ENCODE measurements around the gene ERFE.

ERFE gene

DNA sequence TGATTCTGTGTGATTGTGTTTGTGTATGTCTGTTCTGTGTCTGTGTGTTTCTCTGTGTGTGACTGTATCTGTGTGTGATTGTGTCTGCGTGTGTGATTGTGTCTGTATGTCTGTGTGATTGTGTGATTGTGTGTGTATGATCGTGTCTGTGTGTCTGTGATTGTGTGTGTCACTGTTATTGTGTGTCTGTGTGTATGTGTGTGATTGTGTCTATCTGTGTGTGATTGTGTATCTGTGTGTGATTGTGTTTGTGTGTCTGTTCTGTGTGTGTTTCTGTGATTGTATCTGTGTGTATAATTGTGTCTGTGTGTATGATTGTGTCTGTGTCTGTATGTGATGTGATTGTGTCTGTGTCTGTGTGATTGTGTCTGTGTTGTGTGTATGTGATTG is 32.0 kb upstream of the ERFE start:
- DNase-seq = no peak

GRCh38 chr2:238127165-238128060 is 31.4 kb upstream of the ERFE start:
- no peak for DNase-seq

- no peak for DNase-seq
Observed at GRCh38 chr2:238128061-238128440, 30.7 kb upstream of the ERFE start.

DNA sequence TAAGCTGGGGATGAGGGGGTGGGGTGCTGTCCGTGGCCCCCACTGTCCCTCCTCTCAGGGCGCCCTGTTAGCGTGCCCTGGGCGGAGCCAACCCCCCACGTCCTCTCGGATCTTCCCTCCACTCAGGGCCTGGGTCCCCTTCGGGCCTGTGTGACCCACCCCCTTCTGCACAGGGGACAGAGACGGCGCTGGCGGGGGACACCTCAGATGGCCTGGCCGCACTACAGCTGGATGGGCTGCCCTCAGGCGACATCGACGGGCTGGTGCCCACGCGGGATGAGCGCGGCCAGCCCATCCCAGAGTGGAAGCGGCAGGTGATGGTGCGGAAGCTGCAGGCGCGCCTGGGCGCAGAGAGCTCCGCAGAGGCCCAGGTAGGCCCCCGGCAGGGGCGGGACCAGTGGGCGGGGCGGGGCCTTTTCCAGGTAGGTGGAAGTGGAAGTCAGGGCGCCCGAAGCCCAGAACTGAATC is 30.2 kb upstream of the ERFE start:
- no peak for DNase-seq

DNA sequence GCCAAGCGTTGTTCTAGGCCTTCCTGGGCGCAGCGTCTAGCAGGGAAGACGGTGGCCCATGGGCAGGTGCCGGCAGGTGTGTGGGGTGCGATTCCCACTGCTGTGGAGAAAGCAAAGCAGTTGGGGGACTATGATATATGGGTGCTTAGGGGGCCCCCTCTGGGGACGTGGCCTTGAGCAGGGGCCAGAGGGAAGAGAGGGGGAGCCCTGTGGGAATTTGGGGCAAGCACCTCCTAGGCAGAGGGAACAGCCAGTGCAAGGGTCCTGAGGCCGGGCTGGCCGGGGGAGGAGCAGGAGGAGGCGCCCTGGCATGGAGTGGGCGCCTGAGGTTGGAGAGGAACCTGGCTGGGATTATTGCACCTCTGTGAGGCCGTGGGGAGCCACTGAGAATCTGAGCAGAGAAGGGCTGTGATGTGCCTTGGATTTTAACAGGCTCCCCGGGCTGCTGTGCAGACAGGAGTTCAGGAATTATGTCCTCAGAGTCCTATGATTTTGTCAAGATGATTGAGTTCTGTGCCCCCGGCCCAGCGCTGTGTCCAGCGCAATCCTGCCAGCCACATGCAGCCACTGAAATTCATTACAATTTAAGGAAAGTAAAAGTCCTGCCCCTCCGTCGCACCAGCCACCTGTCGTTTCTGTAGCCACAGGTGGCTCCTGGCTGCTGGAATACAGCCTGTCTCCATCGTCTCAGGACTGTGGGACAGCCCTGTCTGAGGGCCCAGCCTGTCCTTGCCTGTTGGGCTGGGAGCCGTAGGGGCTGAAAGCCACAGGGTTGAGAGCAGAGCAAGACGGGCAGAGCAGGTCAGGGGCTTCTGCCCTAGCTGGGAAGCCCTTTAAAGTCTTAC is 29.4 kb upstream of the ERFE start:
- DNase-seq = no peak

- DNase-seq = no peak
Observed at GRCh38 chr2:238130111-238130695, 28.6 kb upstream of the ERFE start.

GRCh38 chr2:238130696-238131628 is 27.8 kb upstream of the ERFE start:
- DNase-seq = no peak

DNA sequence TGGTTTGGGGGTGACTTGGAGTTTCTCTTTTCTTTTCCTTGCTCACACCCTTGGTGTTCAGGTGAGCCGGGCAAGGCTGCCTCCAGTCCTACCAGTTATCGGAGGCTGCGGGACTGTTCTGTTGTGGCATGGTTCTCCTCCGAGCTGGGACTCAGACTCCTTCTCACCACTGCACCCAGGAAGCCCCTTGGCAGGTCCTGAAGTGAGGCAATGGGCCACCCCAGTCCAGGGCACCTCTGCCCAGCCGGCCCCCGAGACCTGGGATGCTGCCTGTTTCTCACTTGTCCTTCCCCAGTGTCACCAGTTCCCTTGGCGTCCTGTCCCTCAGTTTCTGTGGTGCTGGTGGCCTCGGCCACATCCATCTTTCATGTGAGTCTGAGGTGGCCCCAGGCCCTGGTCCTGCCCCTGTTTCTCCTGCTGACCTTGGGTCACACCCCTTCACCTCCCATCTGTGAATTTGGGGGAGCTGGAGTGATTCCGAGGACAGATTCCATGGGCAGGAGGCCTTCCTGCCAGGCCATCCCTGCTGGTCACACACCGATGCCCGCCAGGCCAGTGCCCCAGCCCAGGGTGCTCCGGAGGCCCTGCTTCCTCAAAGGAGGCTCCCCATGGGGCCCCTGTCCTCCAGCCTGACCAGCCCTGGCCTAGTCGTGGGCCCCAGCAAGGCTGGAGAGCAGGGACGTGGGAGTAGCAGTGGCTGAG is 26.9 kb upstream of the ERFE start:
- DNase-seq = no peak

DNA sequence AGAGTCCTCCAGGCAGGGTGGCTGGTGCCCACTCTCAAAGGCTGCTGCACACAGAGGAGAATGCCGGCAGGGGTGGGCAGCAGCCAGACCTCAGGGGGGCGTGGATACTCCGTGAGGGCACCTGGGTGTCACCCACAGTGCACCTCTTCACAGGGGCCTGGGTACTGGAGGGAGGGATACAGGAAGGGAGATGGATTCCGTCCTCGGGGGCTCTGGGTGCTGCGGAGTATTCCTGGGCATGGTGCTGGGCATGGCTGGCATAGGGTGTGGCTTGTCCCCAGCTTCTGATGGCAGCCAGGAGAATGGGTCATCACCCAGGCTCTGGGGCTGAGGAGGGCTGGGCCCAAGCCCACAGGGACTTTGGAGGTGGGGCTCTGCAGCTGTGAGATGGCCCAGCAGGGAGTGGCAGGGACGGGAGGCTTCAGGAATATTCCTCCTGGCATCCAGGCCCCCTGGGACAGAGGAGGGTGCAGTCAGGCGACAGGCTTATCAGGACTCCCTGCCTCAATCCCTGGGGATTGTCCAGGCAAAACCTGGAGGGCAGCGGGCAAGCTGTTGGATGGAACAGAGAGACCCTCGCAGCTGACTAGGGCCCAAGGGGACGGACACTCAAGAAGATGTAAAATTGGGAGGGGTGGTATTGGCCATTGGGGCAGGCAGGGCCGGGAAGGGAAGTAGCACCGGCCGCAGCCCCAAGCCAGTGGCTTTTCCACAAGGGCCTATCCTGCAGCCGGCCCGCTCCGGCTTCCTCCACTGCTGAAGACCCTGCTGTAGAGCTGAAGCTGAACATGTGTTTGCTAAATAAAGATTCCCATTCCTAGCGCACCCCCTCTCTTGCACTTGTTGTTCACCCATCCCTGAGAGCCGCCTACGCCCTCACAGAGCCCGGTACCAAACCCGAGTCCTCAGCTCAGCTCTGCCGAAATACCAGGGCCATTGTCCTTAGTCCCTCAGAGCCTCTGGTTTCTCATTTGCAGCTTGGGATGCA is 26.0 kb upstream of the ERFE start:
- DNase-seq = no peak

DNA sequence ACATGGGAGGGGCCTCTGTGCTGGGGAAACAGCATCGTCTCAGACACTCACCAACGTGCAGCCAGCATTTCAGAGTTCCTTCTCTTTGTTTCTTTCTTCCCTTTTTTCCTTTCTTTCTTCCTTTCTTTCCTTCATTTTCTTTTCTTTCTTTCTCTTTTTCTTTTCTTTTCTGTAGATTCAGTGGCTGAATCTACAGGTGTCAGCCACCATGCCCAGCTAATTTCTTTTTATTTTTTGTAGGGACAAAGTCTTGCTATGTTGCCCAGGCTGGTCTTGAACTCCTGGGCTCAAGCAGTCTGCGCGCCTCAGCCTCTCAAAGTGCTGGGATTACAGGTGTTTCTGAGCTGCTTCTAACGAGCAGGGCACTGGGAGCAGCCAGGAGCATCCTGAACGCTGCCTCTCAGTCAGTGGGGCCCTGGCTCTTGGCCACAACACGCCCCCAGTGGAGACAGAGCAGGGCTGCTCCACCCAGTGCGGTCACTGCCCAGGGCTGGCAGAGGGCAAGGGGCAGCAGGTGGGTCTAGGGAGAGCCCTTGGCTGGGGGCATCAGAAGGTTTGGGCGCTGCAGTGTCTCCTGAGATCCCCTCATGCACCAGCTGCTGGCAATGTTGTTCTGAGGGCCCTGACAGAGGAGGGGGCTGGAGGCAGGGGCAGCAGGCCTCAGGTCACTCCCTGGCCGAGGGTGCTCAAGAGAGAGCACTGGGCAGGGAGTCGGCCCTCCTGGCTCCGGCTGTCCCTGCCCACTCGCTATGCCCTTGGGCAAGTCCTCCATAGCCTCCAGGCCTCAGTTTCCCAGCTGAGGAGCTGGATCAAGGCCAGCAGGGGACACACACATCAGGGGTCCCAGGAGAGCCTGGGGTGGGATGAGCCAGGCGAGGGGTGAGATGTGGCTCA is 25.0 kb upstream of the ERFE start:
- no peak for DNase-seq

GRCh38 chr2:238134393-238134785 is 24.4 kb upstream of the ERFE start:
- no peak for DNase-seq

DNA sequence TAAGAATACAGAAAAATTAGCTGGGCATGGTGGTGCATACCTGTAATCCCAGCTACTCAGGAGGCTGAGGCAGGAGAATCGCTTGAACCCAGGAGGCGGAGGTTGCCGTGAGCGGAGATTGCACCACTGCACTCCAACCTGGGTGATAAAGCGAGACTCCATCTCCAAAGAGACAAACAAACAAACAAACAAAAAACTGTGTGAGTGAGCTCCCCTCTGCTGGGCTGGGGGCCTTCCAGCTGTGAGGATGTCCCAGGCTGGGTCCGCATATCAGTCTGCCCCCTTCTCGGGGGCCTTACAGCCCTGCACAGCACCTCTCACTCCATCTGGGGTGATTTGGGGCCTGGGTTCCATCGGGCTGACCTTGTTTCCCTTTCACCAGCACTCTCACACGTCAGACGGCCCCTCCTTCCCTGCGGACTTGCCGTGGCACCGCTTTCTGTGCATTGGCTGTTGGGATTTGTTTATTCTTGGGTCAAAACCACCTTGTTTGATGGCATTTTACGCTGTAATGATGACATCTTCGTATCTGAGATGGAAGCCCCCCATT is 23.1 kb upstream of the ERFE start:
- no peak for DNase-seq

DNA sequence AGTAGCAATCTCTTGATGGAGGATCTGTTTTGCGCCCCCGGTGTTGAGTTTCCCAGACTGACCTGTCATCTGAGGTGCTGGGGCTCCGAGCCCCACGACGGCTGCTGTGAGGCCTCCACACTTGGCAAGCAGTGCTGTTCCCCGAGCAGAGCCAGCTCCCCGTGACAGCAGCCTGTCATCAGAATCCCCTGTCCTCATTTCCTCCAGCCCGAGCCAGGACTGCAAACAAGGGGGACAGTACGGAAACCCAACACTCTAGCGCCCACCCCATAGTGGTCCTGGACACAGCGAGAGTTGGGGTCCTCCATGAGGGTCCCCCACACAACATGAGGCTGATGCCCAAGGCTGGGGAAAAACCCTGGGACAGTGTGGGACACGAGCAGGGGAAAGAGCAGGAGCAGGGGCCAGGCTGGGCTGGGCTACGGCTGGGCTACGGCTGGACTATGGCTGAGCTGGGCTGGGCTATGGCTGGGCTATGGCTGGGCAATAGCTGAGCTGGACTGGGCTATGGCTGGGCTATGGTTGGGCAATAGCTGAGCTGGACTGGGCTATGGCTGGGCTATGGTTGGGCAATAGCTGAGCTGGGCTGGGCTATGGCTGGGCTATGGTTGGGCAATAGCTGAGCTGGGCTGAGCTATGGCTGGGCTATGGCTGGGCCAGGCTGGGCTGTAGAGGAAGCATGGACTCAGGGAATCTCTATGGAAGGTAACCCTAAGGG is 21.8 kb upstream of the ERFE start:
- DNase-seq = no peak

- no peak for DNase-seq
Observed at GRCh38 chr2:238137885-238138284, 20.9 kb upstream of the ERFE start.

DNA sequence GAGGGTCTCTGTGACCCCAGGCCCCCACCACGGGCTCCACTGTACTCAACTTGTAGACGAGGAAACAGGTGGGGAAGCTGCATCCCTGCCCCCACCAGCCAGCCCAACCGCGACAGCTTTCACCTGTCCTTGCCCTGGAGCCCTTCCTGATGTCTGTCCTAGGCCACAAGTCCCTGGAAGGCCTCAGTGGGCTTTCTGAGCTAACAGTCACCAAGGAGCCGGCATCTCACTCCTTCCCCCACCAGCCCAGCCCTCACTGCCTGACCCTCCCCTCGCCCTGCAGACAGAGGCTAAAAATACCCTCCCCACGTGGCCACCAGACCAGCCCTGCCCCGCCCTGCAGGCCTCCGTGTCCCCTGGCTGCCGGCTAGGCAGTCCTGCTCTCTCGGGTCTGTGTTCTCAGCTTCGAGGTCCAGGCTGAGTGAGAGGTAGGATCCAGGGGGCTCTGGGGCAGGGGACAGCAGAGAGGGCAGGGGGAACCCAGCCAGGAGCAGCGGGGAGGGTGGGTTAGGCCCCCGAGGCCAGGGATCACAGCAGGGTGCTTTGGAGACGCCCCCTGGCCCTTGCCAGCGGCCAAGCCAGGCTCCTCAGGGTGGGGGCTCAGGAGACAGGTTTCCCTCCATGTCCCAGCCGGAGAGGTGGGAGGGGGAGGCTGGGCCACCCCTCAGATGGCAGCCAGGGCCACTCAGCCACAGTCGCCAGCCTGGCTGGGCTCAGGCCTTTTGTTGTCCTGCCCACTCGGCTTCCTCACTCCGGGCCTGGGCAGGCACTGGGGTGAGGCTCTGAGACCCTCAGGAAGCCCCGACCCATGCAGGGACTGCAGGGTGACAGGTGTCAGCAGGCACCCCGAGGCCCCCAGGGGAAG is 20.2 kb upstream of the ERFE start, which contains the start of gene KLHL30:
Gene KLHL30, plus strand, starts transcription at position 338 of the 865 bp plus-strand sequence. CDS start 2,087 bp downstream, outside the sequence.
- no peak for DNase-seq

- DNase-seq = no peak
Observed at GRCh38 chr2:238139196-238140039, 19.4 kb upstream of the ERFE start.

Data from NCI-H1930 (cell line).